CD4-positive, alpha-beta T cell treated with Interleukin-4 for 4 hours (primary cell): ENCODE measurements around the gene RSPH1.

ENCODE experiments used
- DNase-seq: peaks from one replicate; pipeline ENCODE4 v3.0.0-alpha.2; 2020

Gene RSPH1

GRCh38 chr21:42461881-42462877, 33.8 kb downstream of the RSPH1 start:
- DNase-seq: no peak

- no peak for DNase-seq
Measured at GRCh38 chr21:42461185-42461520, 34.9 kb downstream of the RSPH1 start.

GRCh38 chr21:42460391-42461184, 35.4 kb downstream of the RSPH1 start:
- peak; percentile 57 for DNase-seq

GRCh38 chr21:42459546-42460215, 36.3 kb downstream of the RSPH1 start:
- no peak for DNase-seq

DNA sequence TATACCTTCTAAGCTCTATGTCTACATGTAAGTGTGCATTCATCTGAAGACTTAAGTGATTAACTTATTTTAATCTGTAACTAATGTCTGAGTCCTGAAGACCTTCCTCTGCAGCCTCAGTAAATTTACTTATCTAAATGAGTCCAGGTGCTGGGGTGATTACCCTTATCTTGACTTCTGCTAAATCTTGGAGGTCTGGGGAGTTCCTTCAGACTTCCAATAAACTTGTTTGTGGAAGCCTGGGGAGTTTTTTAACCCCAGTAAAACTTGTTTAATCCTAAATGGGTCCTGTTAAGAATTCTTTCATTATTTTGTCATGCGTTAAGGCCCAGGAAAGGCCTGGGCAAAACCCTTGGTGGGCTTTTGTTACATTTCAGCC, 37.0 kb downstream of the RSPH1 start:
- no peak for DNase-seq

DNA sequence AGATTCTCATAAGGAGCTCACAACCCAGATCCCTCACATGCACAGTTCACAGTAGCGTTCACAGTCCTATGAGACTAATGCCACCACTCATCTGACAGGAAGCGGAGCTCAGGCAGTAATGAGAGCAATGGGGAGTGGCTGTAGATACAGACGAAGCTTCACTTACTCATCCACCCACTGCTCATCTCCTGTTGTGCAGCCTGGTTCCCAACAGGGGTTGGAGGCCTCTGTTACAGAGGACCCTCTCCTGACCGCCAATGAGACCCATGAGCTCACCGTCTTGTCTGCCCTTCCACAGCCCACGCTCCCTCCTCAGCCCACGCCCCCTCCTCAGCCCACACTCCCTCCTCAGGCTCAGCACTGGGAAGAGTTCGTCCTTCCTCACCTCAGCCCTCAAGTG, 39.6 kb downstream of the RSPH1 start:
- DNase-seq: peak; percentile 66

- DNase-seq: no peak
Measured at GRCh38 chr21:42455754-42456440, 40.1 kb downstream of the RSPH1 start.

DNA sequence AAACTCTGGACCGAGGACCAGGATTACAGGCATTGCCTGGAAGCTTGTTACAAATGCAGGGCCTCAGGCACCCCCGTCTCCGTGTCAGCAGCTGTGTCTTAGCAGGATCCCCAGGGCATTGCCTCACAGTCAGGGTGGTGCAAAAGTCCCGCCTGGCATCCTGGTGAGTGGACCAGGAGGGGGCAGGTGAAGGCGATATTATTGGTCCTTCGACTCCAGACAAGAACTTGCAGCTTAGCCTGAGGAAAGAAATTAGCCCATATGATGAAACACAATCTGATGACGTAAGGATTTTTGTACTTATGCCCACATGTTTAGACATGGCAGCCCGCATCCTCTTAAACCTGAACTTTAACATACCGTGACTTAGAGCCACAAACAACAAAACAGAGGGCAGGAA, 40.8 kb downstream of the RSPH1 start:
- DNase-seq: no peak

GRCh38 chr21:42454786-42455185, 41.2 kb downstream of the RSPH1 start:
- no peak for DNase-seq

DNA sequence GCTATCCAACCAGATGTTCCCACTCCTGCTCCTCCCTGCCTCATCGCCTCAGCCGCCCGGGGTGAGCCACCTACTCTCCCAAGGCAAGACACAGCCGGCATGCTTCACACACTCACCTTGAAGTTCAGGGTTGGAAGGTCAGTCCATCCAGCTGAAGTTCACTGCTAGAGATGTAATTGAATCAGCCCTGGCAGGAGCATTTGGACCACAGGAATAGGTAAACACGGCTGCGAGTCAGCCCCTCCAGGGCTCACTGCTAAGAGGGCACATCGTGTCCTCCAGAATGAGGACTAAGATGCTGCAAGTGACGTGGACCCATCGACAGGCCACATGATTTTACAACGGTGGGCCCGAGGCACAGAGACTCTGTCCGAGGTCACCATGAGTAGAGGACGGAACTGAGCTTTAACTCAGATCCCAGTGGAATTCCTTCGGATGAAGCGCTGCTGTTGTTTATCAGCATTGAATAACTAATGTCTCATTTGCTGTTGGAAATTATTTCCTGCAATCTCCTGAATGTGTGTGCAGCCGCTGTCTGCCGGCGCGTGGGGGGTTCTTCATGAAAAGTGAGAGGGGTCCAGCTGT, 41.9 kb downstream of the RSPH1 start:
- DNase-seq: no peak

DNA sequence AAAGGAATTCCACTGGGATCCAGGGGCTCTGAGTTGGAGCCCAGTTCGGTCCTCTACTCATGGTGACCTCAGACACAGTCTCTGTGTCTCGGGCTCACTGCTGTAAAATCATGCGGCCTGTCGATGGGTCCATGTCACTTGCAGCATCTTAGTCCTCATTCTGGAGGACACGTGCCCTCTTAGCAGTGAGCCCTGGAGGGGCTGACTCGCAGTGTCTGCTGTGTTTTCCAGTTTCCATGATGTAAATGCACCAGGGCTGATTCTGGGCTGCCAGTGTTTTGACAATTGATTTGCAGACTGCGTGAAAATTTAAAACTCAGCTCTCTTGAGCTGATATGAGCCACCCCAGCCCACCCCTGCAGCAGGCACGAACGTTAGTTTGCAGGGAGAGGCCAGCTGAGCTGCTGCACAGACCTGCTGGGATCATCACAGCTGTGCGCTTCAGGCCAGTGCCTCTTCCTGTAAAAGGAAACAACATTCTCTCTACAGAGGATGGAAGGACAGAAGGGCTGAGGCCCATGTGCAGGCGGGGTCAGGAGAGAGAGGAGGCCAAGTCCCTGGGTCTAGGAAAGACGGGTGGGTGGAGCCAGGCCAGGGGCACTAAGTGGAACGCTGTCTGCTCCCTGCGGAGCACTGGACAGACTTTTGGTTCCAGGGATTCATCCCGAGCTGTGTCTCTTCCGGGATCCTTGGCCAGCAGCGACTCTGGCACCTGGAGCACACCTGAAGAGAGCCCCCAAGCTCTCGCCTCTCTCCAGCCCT, 42.6 kb downstream of the RSPH1 start:
- DNase-seq: no peak

- no peak for DNase-seq
Measured at GRCh38 chr21:42452401-42453223, 43.4 kb downstream of the RSPH1 start.

GRCh38 chr21:42451941-42452340, 44.1 kb downstream of the RSPH1 start:
- no peak for DNase-seq

GRCh38 chr21:42448686-42449085, 47.3 kb downstream of the RSPH1 start:
- no peak for DNase-seq

DNA sequence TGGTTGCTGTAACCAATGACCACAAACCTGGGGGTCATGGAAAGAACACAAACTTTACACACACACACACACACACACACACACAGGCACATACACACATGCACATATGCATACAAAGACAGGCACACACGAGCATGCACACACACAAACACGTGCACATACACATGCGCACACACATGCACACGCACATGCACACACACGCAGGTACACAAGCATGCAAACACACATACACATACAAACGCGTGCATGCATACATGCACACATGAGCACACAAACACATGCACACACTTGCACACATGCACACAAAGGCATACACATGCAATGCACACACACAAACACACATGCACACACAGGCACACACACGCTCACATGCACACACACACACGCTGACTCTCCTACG, 48.3 kb downstream of the RSPH1 start:
- DNase-seq: no peak

GRCh38 chr21:42447182-42447581, 48.8 kb downstream of the RSPH1 start:
- DNase-seq: no peak

DNA sequence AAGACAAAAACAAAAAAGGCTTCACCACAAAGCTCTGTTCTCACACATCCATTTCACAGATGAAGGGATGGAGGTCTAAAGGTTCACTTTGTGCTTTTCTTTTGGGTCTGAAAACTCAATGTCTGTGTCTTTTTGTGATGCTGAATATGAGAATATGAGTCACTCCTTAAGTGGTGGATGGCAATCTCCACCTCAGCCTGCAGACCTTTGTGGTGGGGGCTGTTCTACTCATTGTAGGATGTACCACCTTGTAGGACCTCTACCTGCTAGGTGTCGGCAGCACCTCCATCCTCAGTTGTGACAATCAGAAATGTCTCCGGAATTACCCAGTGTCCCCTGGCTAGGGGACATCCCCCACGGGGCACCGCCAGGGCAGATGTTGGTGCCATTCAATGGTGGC, 49.5 kb downstream of the RSPH1 start:
- DNase-seq: no peak

- no peak for DNase-seq
Measured at GRCh38 chr21:42445311-42445710, 50.7 kb downstream of the RSPH1 start.

DNA sequence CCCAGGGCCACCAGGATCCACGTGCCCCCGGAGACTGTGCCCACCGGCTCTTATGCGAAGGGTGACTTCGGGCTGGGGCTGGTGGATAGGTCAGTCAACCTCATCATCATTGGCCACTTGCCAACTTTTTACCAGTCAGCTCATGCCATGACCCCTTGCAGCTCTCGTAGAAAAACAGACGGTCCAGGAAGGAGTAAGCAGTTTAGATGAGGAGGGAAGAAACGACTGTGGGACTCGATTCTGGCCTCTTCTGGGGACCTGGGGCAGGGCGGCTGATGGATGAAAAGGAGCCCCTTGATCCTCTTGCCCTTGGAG, 51.3 kb downstream of the RSPH1 start:
- DNase-seq: no peak

- DNase-seq: no peak
Measured at GRCh38 chr21:42443876-42444744, 51.9 kb downstream of the RSPH1 start.
